Left renal pelvis (tissue), 4 donors: ENCODE measurements around the gene CTDNEP1. TPM values are rescaled to one million over a fixed set of nuclear protein-coding genes. Genes with fewer than 3 reads are reported as not detected.

Experiments used
- polyA plus RNA-seq, 4 donors: library from polyadenylated mRNA; unstranded; fragments of 120-200 nt; gene quantifications; one replicate each; pipeline ENCODE4 v1.2.1, GENCODE V29; 2013; ENCODE audit not compliant: insufficient read length in 4 of 4

CTDNEP1 gene
- polyA plus RNA-seq, 4 donors: 146 to 158 (median 156) TPM

Other genes with a start within 250 kb of the CTDNEP1 start
- gene RNASEK, start 239.1 kb downstream of the CTDNEP1 start, polyA plus RNA-seq: 100 to 1,000 TPM; 108 to 194 (median 188) TPM
- gene BCL6B, start 228.7 kb downstream of the CTDNEP1 start, polyA plus RNA-seq: 10 to 100 TPM; 20.0 to 25.0 (median 23.9) TPM
- 1 to 10 TPM; 1.5 to 3.8 (median 3.0) TPM for gene SLC16A13, start 215.7 kb downstream of the CTDNEP1 start, polyA plus RNA-seq
- gene SLC16A11, start 207.6 kb downstream of the CTDNEP1 start, polyA plus RNA-seq: under 1 TPM; 0.37 to 0.93 (median 0.45) TPM
- gene CLEC10A, start 171.5 kb downstream of the CTDNEP1 start, polyA plus RNA-seq: 1 to 10 TPM in 3 of 4 donors, under 1 TPM in 1; 0.99 to 2.0 (median 1.1) TPM
- 1 to 10 TPM in 3 of 4 donors, under 1 TPM in 1; 0.92 to 2.0 (median 1.7) TPM for gene ASGR2, start 136.9 kb downstream of the CTDNEP1 start, polyA plus RNA-seq
- gene ASGR1, start 72.4 kb downstream of the CTDNEP1 start, polyA plus RNA-seq: 1 to 10 TPM; 3.9 to 7.9 (median 5.9) TPM
- 10 to 100 TPM; 25.8 to 50.7 (median 41.7) TPM for gene DLG4, start 31.9 kb downstream of the CTDNEP1 start, polyA plus RNA-seq
- gene ACADVL, start 31.8 kb downstream of the CTDNEP1 start, polyA plus RNA-seq: 100 to 1,000 TPM; 318 to 561 (median 453) TPM
- 10 to 100 TPM; 46.3 to 70.6 (median 51.4) TPM for gene DVL2, start 17.2 kb downstream of the CTDNEP1 start, polyA plus RNA-seq
- gene PHF23, start 12.3 kb downstream of the CTDNEP1 start, polyA plus RNA-seq: 10 to 100 TPM; 39.1 to 62.6 (median 52.5) TPM
- gene GABARAP, start 9.3 kb downstream of the CTDNEP1 start, polyA plus RNA-seq: 100 to 1,000 TPM; 327 to 487 (median 427) TPM
- 10 to 100 TPM; 45.9 to 53.5 (median 48.1) TPM for gene ELP5, start 481 bp upstream of the CTDNEP1 start, polyA plus RNA-seq
- gene CLDN7, start 10.7 kb upstream of the CTDNEP1 start, polyA plus RNA-seq: 10 to 100 TPM in 3 of 4 donors, 1 to 10 TPM in 1; 1.3 to 58.7 (median 50.8) TPM
- 1 to 10 TPM; 1.5 to 2.8 (median 1.9) TPM for gene SLC2A4, start 30.0 kb upstream of the CTDNEP1 start, polyA plus RNA-seq
- gene YBX2, start 42.9 kb upstream of the CTDNEP1 start, polyA plus RNA-seq: 1 to 10 TPM; 1.9 to 4.1 (median 2.7) TPM
- 100 to 1,000 TPM; 247 to 327 (median 311) TPM for gene EIF5A, start 55.9 kb upstream of the CTDNEP1 start, polyA plus RNA-seq
- 100 to 1,000 TPM in 1 of 4 donors, 10 to 100 TPM in 3; 73.8 to 104 (median 90.1) TPM for gene GPS2, start 63.6 kb upstream of the CTDNEP1 start, polyA plus RNA-seq
- 10 to 100 TPM; 25.7 to 43.8 (median 27.8) TPM for gene NEURL4, start 77.6 kb upstream of the CTDNEP1 start, polyA plus RNA-seq
- gene ACAP1, start 84.8 kb upstream of the CTDNEP1 start, polyA plus RNA-seq: 10 to 100 TPM in 2 of 4 donors, 1 to 10 TPM in 2; 6.9 to 11.0 (median 8.8) TPM
- gene KCTD11, start 100.4 kb upstream of the CTDNEP1 start, polyA plus RNA-seq: 10 to 100 TPM; 10.9 to 12.1 (median 11.6) TPM
- gene TMEM95, start 103.4 kb upstream of the CTDNEP1 start, polyA plus RNA-seq: not detected
- 1 to 10 TPM in 3 of 4 donors, under 1 TPM in 1; 1.00 to 6.1 (median 5.2) TPM for gene TNK1, start 129.4 kb upstream of the CTDNEP1 start, polyA plus RNA-seq
- 10 to 100 TPM; 30.3 to 48.7 (median 39.6) TPM for gene PLSCR3, start 142.8 kb upstream of the CTDNEP1 start, polyA plus RNA-seq
- gene TMEM256, start 152.4 kb upstream of the CTDNEP1 start, polyA plus RNA-seq: 10 to 100 TPM; 52.8 to 90.1 (median 80.5) TPM
- gene NLGN2, start 156.1 kb upstream of the CTDNEP1 start, polyA plus RNA-seq: 10 to 100 TPM; 21.4 to 55.8 (median 32.8) TPM
- gene SPEM1, start 168.6 kb upstream of the CTDNEP1 start, polyA plus RNA-seq: not detected
- gene SPEM2, start 173.9 kb upstream of the CTDNEP1 start, polyA plus RNA-seq: under 1 TPM in 1 of 4 donors, not detected in 3; 0.18 TPM
- not detected for gene SPEM3, start 177.1 kb upstream of the CTDNEP1 start, polyA plus RNA-seq
- 1 to 10 TPM; 1.1 to 4.8 (median 3.8) TPM for gene TMEM102, start 183.7 kb upstream of the CTDNEP1 start, polyA plus RNA-seq
- gene FGF11, start 187.8 kb upstream of the CTDNEP1 start, polyA plus RNA-seq: 10 to 100 TPM in 1 of 4 donors, 1 to 10 TPM in 3; 5.6 to 17.1 (median 8.5) TPM
- 10 to 100 TPM in 2 of 4 donors, 1 to 10 TPM in 2; 9.0 to 15.1 (median 9.8) TPM for gene CHRNB1, start 193.3 kb upstream of the CTDNEP1 start, polyA plus RNA-seq
- 10 to 100 TPM; 36.1 to 46.1 (median 43.4) TPM for gene ZBTB4, start 227.9 kb upstream of the CTDNEP1 start, polyA plus RNA-seq
- under 1 TPM in 2 of 4 donors, not detected in 2; 0.12 to 0.46 TPM for gene SLC35G6, start 229.7 kb upstream of the CTDNEP1 start, polyA plus RNA-seq
- gene POLR2A, start 232.6 kb upstream of the CTDNEP1 start, polyA plus RNA-seq: 100 to 1,000 TPM; 105 to 159 (median 123) TPM